22Rv1 (cell line): ENCODE results near the gene SLC2A13.

Experiments
- CTCF ChIP-seq: fragments of 450-650 bp; IDR thresholded peaks from 2 replicates; pipeline ENCODE4 v1.5.1; 2017; ENCODE audit warnings: mild to moderate bottlenecking
- ZFX ChIP-seq: fragments of 450-650 bp; IDR thresholded peaks from 2 replicates; pipeline ENCODE4 v1.6.1; 2017; ENCODE audit warnings: antibody characterized with exemption, borderline replicate concordance

- TF ChIP-seq CTCF (no peak), ZFX (no peak)
Measured at GRCh38 chr12:40104461-40105264, 1.2 kb downstream of the SLC2A13 start.
